GM23338 (cell line): ENCODE data around the gene ANKRD62. TPM values are rescaled to one million over a fixed set of nuclear protein-coding genes. Genes with fewer than 3 reads are reported as not detected.

Experiments used
- ATAC-seq: fragments of 200-7000 bp; cut with Tn5 transposase; 3 replicates; pipeline ENCODE4 v1.9.1; 2020
- DNase-seq: peaks from one replicate; pipeline ENCODE4 v3.0.0-alpha.2; 2015; ENCODE audit warnings: low spot score
- H2AFZ ChIP-seq: fragments of 200-600 bp; sonication (generic); 2 replicates; pipeline ENCODE4 v1.8.0; 2016; ENCODE audit warnings: antibody characterized with exemption, mild to moderate bottlenecking, moderate library complexity
- H3F3A ChIP-seq: fragments of 200-600 bp; sonication (generic); replicated peaks from 2 replicates; pipeline ENCODE4 v1.8.0; 2017; ENCODE audit warnings: antibody characterized with exemption, mixed run types, low read depth
- H3K27ac ChIP-seq: fragments of 200-600 bp; sonication (generic); 2 replicates; pipeline ENCODE4 v1.6.1; 2016; ENCODE audit warnings: low read depth
- H3K27me3 ChIP-seq: fragments of 200-600 bp; sonication (generic); 2 replicates; pipeline ENCODE4 v1.8.0; 2016; ENCODE audit warnings: mild to moderate bottlenecking, mixed run types, moderate library complexity; ENCODE audit not compliant: insufficient read depth
- H3K36me3 ChIP-seq: fragments of 200-600 bp; sonication (generic); 2 replicates; pipeline ENCODE4 v1.8.0; 2016; ENCODE audit warnings: mild to moderate bottlenecking; ENCODE audit not compliant: insufficient read depth
- H3K4me1 ChIP-seq: fragments of 200-600 bp; sonication (generic); 2 replicates; pipeline ENCODE4 v1.8.0; 2016; ENCODE audit warnings: mild to moderate bottlenecking, moderate library complexity; ENCODE audit not compliant: insufficient read depth
- H3K4me2 ChIP-seq: fragments of 200-600 bp; sonication (generic); 2 replicates; pipeline ENCODE4 v1.7.1; 2017; ENCODE audit warnings: mixed run types
- H3K4me3 ChIP-seq: fragments of 200-600 bp; sonication (generic); 2 replicates; pipeline ENCODE4 v1.6.1; 2016; ENCODE audit warnings: mixed run types
- H3K79me2 ChIP-seq: fragments of 200-600 bp; sonication (generic); replicated peaks from 2 replicates; pipeline ENCODE4 v1.8.0; 2017; ENCODE audit warnings: mild to moderate bottlenecking; ENCODE audit not compliant: insufficient read depth
- H3K9me2 ChIP-seq: fragments of 200-600 bp; sonication (generic); 2 replicates; pipeline ENCODE4 v1.8.0; 2017; ENCODE audit not compliant: insufficient read depth
- H4K20me1 ChIP-seq: fragments of 200-600 bp; sonication (generic); replicated peaks from 2 replicates; pipeline ENCODE4 v1.8.0; 2017; ENCODE audit warnings: mild to moderate bottlenecking; ENCODE audit not compliant: insufficient read depth
- H3K27ac Mint-ChIP-seq: 2 replicates; pipeline ENCODE4 v1.8.0; 2020; ENCODE audit warnings: inconsistent platforms, mild to moderate bottlenecking, moderate library complexity, mixed read lengths
- H3K27me3 Mint-ChIP-seq: 3 replicates; pipeline ENCODE4 v1.8.0; 2022; ENCODE audit warnings: low read depth, mild to moderate bottlenecking, moderate library complexity, mixed read lengths, inconsistent platforms; ENCODE audit not compliant: insufficient read depth, poor library complexity
- H3K36me3 Mint-ChIP-seq: 3 replicates; pipeline ENCODE4 v1.8.0; 2021; ENCODE audit warnings: low read depth, mild to moderate bottlenecking, inconsistent platforms, moderate library complexity, mixed read lengths
- H3K4me1 Mint-ChIP-seq: 3 replicates; pipeline ENCODE4 v1.8.0; 2020; ENCODE audit warnings: mild to moderate bottlenecking, inconsistent platforms, mixed read lengths
- H3K4me3 Mint-ChIP-seq: 3 replicates; pipeline ENCODE4 v1.8.0; 2021; ENCODE audit warnings: moderate library complexity, mild to moderate bottlenecking, inconsistent platforms, mixed read lengths
- H3K9me3 Mint-ChIP-seq: 3 replicates; pipeline ENCODE4 v1.8.0; 2020; ENCODE audit warnings: moderate library complexity, mild to moderate bottlenecking, inconsistent platforms, mixed read lengths
- CREB1 ChIP-seq: fragments of 250-450 bp; sonication (Bioruptor Pico); IDR thresholded peaks from 2 replicates; pipeline ENCODE4 v1.5.0; 2020; ENCODE audit warnings: low read depth, mild to moderate bottlenecking, moderate library complexity
- EZH2 ChIP-seq: fragments of 200-600 bp; sonication (generic); IDR thresholded peaks from one replicate; pipeline ENCODE4 v1.8.0; 2017; ENCODE audit warnings: antibody characterized with exemption, mild to moderate bottlenecking, low read depth; ENCODE audit not compliant: unreplicated experiment
- EZH2phosphoT487 ChIP-seq: fragments of 200-600 bp; sonication (generic); IDR thresholded peaks from one replicate; pipeline ENCODE4 v1.8.1; 2018; ENCODE audit warnings: antibody characterized with exemption; ENCODE audit not compliant: unreplicated experiment
- JUNB ChIP-seq: IDR thresholded peaks from one replicate; pipeline ENCODE4 v1.6.1; 2016; ENCODE audit warnings: antibody characterized with exemption; ENCODE audit not compliant: unreplicated experiment
- NANOG ChIP-seq: IDR thresholded peaks from 2 replicates; pipeline ENCODE4 v1.6.1; 2016; ENCODE audit warnings: antibody characterized with exemption, borderline replicate concordance
- POLR2AphosphoS5 ChIP-seq: IDR thresholded peaks from 2 replicates; pipeline ENCODE4 v1.6.1; 2016; ENCODE audit warnings: antibody characterized with exemption, low read depth
- STAT1 ChIP-seq: IDR thresholded peaks from one replicate; pipeline ENCODE4 v1.6.1; 2016; ENCODE audit warnings: antibody characterized with exemption; ENCODE audit not compliant: unreplicated experiment
- ZNF114 ChIP-seq: fragments of 250-450 bp; sonication (Bioruptor Pico); IDR thresholded peaks from 2 replicates; pipeline ENCODE4 v1.5.0; 2020; ENCODE audit warnings: mild to moderate bottlenecking, moderate library complexity
- ZNF331 ChIP-seq: fragments of 250-450 bp; sonication (Bioruptor Pico); IDR thresholded peaks from 2 replicates; pipeline ENCODE4 v1.5.0; 2020; ENCODE audit warnings: low read depth, mild to moderate bottlenecking, moderate library complexity
- polyA plus RNA-seq: library from polyadenylated mRNA; unstranded; fragments of >200 nt; fragmentation: Nextera tagmentation; extraction: Ambion mirVana; gene quantifications from 2 replicates; pipeline ENCODE4 v1.2.1, GENCODE V29; 2016
- total RNA-seq: library from RNA; depleted of rRNA; stranded (reverse); fragments of >200 nt; shearing (Covaris generic); gene quantifications from 2 replicates; pipeline ENCODE4 v1.2.3, GENCODE V29; 2014
- TF ChIP-seq, protein P1 (sequence below), 2 experiments: fragments of 200-600 bp in 1 of 2; sonication (generic) in 1 of 2; conservative IDR thresholded peaks; 2 replicates each; pipeline versions ENCODE4 v1.5.1 to v1.6.1; 2016 to 2017; ENCODE audit warnings: antibody characterized with exemption in 2 of 2, low read depth in 2 of 2, mild to moderate bottlenecking in 2 of 2, moderate library complexity in 1 of 2
- TF ChIP-seq, protein P2 (sequence below): fragments of 250-450 bp; sonication (Bioruptor Pico); IDR thresholded peaks from 2 replicates; pipeline ENCODE4 v1.5.0; 2020; ENCODE audit warnings: mild to moderate bottlenecking, moderate library complexity
- TF ChIP-seq, protein P3 (sequence below): IDR thresholded peaks from 2 replicates; pipeline ENCODE4 v1.6.1; 2016; ENCODE audit warnings: antibody characterized with exemption

ANKRD62 gene
- total and polyA plus RNA-seq, 2 experiments from 2014 or later, result not detected

DNA sequence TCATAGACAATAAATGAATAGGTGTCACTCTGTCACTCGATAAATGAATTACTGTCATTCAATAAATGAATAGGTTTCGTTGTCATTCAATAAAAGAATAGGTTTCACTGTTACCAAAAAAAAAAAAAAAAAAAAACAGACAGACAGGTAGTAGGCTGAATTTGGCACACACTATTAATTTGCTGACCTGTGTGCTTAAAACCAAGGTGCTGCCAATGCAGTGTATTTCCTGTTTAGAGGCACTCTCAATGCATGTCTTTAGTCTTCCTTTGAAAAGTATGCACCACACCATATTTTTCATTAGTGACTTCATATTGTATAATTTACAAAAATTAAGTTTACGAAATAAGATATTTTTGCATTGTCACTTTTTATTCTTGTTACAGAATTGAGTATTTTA, 16.2 kb downstream of the ANKRD62 start (continued):
- TF ChIP-seq, protein P1, sequence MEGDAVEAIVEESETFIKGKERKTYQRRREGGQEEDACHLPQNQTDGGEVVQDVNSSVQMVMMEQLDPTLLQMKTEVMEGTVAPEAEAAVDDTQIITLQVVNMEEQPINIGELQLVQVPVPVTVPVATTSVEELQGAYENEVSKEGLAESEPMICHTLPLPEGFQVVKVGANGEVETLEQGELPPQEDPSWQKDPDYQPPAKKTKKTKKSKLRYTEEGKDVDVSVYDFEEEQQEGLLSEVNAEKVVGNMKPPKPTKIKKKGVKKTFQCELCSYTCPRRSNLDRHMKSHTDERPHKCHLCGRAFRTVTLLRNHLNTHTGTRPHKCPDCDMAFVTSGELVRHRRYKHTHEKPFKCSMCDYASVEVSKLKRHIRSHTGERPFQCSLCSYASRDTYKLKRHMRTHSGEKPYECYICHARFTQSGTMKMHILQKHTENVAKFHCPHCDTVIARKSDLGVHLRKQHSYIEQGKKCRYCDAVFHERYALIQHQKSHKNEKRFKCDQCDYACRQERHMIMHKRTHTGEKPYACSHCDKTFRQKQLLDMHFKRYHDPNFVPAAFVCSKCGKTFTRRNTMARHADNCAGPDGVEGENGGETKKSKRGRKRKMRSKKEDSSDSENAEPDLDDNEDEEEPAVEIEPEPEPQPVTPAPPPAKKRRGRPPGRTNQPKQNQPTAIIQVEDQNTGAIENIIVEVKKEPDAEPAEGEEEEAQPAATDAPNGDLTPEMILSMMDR (conservative IDR thresholded peaks at IDR 0.05; ENCODE audit: low read depth in 2 of 2), result no peak
- no peak for TF ChIP-seq NANOG

DNA sequence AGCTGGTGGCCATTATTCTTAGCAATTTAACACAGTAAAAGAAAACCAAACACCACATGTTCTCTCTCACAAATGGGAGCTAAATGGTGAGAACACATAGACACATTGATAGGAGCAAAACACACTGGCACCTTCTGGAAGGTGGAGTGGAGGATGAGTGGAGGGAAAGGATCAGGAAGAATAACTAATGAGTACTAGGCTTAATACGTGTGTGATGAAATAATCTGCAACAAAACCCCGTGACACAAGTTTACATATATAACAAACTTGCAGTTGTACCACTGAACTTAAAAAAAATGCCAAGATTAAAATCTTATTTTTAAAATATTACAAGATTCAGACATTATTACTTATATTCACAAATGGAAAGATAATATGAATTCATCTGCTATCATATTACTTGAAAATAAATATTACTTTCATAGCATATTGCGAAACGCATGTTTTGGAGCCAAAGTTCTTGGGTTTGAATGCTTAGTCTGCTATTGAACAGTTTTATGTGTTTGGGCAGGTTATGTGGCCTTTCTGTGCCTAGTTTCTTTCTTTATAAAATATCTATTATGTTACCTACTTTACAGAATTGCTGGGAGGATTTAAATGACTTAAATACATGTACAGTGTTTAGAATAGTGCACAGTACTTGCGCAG, 20.5 kb downstream of the ANKRD62 start:
- Mint-ChIP-seq H3K36me3 (no peaks in the 10 kb centered on the region), H3K27ac (no peak overlapping the region), H3K9me3 (peaks cover 3% of the 10 kb centered on the region; the same call in 1 of the 3 replicates), H3K4me1 (no peaks in the 10 kb centered on the region), H3K27me3 (peaks cover 6% of the 10 kb centered on the region), H3K4me3 (no peak overlapping the region)
- Histone ChIP-seq H3F3A (no peaks in the 10 kb centered on the region), H3K9me2 (no peaks in the 10 kb centered on the region), H3K27ac (no peak overlapping the region), H3K4me1 (no peaks in the 10 kb centered on the region), H4K20me1 (no peaks in the 10 kb centered on the region), H3K4me3 (no peak overlapping the region), H3K27me3 (no peaks in the 10 kb centered on the region), H2AFZ (no peak overlapping the region), H3K79me2 (no peaks in the 10 kb centered on the region), H3K36me3 (no peaks in the 10 kb centered on the region), H3K4me2 (no peak overlapping the region)
- no peak for DNase-seq
- ATAC-seq, result no peak
- TF ChIP-seq JUNB (no peak), STAT1 (no peak), ZNF331 (CRISPR knock-in tag) (no peak), EZH2 (no peak), EZH2phosphoT487 (no peak), NANOG (no peak), CREB1 (CRISPR knock-in tag) (no peak), POLR2AphosphoS5 (no peak), ZNF114 (CRISPR knock-in tag) (no peak)
- TF ChIP-seq, protein P2, sequence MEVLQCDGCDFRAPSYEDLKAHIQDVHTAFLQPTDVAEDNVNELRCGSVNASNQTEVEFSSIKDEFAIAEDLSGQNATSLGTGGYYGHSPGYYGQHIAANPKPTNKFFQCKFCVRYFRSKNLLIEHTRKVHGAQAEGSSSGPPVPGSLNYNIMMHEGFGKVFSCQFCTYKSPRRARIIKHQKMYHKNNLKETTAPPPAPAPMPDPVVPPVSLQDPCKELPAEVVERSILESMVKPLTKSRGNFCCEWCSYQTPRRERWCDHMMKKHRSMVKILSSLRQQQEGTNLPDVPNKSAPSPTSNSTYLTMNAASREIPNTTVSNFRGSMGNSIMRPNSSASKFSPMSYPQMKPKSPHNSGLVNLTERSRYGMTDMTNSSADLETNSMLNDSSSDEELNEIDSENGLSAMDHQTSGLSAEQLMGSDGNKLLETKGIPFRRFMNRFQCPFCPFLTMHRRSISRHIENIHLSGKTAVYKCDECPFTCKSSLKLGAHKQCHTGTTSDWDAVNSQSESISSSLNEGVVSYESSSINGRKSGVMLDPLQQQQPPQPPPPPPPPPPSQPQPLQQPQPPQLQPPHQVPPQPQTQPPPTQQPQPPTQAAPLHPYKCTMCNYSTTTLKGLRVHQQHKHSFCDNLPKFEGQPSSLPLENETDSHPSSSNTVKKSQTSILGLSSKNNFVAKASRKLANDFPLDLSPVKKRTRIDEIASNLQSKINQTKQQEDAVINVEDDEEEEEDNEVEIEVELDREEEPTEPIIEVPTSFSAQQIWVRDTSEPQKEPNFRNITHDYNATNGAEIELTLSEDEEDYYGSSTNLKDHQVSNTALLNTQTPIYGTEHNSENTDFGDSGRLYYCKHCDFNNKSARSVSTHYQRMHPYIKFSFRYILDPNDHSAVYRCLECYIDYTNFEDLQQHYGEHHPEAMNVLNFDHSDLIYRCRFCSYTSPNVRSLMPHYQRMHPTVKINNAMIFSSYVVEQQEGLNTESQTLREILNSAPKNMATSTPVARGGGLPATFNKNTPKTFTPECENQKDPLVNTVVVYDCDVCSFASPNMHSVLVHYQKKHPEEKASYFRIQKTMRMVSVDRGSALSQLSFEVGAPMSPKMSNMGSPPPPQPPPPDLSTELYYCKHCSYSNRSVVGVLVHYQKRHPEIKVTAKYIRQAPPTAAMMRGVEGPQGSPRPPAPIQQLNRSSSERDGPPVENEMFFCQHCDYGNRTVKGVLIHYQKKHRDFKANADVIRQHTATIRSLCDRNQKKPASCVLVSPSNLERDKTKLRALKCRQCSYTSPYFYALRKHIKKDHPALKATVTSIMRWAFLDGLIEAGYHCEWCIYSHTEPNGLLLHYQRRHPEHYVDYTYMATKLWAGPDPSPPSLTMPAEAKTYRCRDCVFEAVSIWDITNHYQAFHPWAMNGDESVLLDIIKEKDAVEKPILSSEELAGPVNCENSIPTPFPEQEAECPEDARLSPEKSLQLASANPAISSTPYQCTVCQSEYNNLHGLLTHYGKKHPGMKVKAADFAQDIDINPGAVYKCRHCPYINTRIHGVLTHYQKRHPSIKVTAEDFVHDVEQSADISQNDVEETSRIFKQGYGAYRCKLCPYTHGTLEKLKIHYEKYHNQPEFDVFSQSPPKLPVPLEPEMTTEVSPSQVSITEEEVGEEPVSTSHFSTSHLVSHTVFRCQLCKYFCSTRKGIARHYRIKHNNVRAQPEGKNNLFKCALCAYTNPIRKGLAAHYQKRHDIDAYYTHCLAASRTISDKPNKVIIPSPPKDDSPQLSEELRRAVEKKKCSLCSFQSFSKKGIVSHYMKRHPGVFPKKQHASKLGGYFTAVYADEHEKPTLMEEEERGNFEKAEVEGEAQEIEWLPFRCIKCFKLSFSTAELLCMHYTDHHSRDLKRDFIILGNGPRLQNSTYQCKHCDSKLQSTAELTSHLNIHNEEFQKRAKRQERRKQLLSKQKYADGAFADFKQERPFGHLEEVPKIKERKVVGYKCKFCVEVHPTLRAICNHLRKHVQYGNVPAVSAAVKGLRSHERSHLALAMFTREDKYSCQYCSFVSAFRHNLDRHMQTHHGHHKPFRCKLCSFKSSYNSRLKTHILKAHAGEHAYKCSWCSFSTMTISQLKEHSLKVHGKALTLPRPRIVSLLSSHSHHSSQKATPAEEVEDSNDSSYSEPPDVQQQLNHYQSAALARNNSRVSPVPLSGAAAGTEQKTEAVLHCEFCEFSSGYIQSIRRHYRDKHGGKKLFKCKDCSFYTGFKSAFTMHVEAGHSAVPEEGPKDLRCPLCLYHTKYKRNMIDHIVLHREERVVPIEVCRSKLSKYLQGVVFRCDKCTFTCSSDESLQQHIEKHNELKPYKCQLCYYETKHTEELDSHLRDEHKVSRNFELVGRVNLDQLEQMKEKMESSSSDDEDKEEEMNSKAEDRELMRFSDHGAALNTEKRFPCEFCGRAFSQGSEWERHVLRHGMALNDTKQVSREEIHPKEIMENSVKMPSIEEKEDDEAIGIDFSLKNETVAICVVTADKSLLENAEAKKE, result no peak
- TF ChIP-seq, protein P1 (conservative IDR thresholded peaks at IDR 0.05; ENCODE audit: low read depth in 2 of 2), result no peak
- TF ChIP-seq, protein P3, sequence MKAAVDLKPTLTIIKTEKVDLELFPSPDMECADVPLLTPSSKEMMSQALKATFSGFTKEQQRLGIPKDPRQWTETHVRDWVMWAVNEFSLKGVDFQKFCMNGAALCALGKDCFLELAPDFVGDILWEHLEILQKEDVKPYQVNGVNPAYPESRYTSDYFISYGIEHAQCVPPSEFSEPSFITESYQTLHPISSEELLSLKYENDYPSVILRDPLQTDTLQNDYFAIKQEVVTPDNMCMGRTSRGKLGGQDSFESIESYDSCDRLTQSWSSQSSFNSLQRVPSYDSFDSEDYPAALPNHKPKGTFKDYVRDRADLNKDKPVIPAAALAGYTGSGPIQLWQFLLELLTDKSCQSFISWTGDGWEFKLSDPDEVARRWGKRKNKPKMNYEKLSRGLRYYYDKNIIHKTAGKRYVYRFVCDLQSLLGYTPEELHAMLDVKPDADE, result no peak
